OCI-LY3 (cell line): ENCODE measurements around the gene LITAFD.

Experiments used
- EZH2phosphoT487 ChIP-seq: fragments of 200-600 bp; shearing (Covaris generic); IDR thresholded peaks from 2 replicates; pipeline ENCODE4 v1.6.1; 2018; ENCODE audit warnings: antibody characterized with exemption, mixed run types, low read depth
- TF ChIP-seq, protein P1 (sequence below): fragments of 200-600, 300-600 bp; sonication (generic); IDR thresholded peaks from 2 replicates; pipeline ENCODE4 v1.5.1; 2014; ENCODE audit warnings: antibody characterized with exemption, low read length, low read depth

DNA sequence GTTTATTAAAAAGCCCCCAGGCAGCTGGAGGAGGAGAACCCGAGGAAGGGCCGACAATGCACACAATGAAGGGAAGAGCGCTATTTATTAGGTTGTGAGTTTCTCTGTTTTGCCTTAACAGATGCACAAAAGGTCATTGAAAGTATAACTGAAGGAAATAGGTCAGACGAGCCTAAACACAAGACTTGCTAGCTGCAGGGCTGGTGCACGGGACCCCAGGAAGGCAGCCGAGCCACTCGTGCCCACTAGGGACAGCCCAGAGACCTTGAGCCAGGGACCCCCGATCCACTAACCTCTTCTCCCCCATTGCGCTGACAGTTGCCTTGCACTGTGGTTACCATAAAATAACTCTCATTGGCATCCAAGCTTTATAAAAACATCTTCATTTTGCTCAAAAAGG is 11.3 kb downstream of the LITAFD start:
- TF ChIP-seq, protein P1, sequence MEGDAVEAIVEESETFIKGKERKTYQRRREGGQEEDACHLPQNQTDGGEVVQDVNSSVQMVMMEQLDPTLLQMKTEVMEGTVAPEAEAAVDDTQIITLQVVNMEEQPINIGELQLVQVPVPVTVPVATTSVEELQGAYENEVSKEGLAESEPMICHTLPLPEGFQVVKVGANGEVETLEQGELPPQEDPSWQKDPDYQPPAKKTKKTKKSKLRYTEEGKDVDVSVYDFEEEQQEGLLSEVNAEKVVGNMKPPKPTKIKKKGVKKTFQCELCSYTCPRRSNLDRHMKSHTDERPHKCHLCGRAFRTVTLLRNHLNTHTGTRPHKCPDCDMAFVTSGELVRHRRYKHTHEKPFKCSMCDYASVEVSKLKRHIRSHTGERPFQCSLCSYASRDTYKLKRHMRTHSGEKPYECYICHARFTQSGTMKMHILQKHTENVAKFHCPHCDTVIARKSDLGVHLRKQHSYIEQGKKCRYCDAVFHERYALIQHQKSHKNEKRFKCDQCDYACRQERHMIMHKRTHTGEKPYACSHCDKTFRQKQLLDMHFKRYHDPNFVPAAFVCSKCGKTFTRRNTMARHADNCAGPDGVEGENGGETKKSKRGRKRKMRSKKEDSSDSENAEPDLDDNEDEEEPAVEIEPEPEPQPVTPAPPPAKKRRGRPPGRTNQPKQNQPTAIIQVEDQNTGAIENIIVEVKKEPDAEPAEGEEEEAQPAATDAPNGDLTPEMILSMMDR = no peak
- no peak for TF ChIP-seq EZH2phosphoT487
